Karpas-422 (cell line): Measurements from ENCODE around the gene HOXD13. TPM values are rescaled to one million over a fixed set of nuclear protein-coding genes. Genes with fewer than 3 reads are reported as not detected.

Source experiments
- DNase-seq: peaks from one replicate; pipeline ENCODE4 v3.0.0-alpha.2; 2015
- H2AFZ ChIP-seq: fragments of 200-600 bp; sonication (generic); 2 replicates; pipeline ENCODE4 v1.6.1; 2014; ENCODE audit warnings: antibody characterized with exemption, low read length, mixed read lengths
- H3K27ac ChIP-seq: fragments of 200-600 bp; sonication (generic); 2 replicates; pipeline ENCODE4 v1.5.1; 2014; ENCODE audit warnings: mild to moderate bottlenecking, low read length, moderate library complexity
- H3K27me3 ChIP-seq: fragments of 200-600 bp; sonication (generic); 2 replicates; pipeline ENCODE4 v1.6.1; 2014; ENCODE audit warnings: low read length, mixed read lengths
- H3K36me3 ChIP-seq: fragments of 200-600 bp; sonication (generic); 2 replicates; pipeline ENCODE4 v1.6.1; 2014; ENCODE audit warnings: low read length, mixed read lengths; ENCODE audit not compliant: insufficient read depth
- H3K4me1 ChIP-seq: fragments of 200-600 bp; sonication (generic); 2 replicates; pipeline ENCODE4 v1.6.1; 2014; ENCODE audit warnings: mild to moderate bottlenecking, low read length, mixed read lengths
- H3K4me2 ChIP-seq: fragments of 200-600 bp; sonication (generic); 2 replicates; pipeline ENCODE4 v1.6.1; 2014; ENCODE audit warnings: low read length, low read depth, mild to moderate bottlenecking; ENCODE audit not compliant: poor library complexity, severe bottlenecking
- H3K4me3 ChIP-seq: fragments of 200-600 bp; sonication (generic); 2 replicates; pipeline ENCODE4 v1.5.1; 2014; ENCODE audit warnings: mild to moderate bottlenecking, antibody characterized with exemption, low read length, mixed read lengths
- H3K79me2 ChIP-seq: fragments of 200-600 bp; sonication (generic); 2 replicates; pipeline ENCODE4 v1.6.1; 2014; ENCODE audit warnings: mild to moderate bottlenecking, low read length, mixed read lengths
- H3K9ac ChIP-seq: fragments of 200-600 bp; sonication (generic); 2 replicates; pipeline ENCODE4 v1.6.0; 2014; ENCODE audit warnings: low read length
- H3K9me2 ChIP-seq: fragments of 200-600 bp; sonication (generic), shearing (Covaris generic); replicated peaks from 2 replicates; pipeline ENCODE4 v1.6.0; 2014; ENCODE audit warnings: mild to moderate bottlenecking, low read length, moderate library complexity; ENCODE audit not compliant: insufficient read depth
- H3K9me3 ChIP-seq: fragments of 300-700, 200-600 bp; sonication (generic); 2 replicates; pipeline ENCODE4 v1.6.1; 2014; ENCODE audit warnings: low read length, mixed read lengths
- H4K20me1 ChIP-seq: fragments of 200-600 bp; sonication (generic); 2 replicates; pipeline ENCODE4 v1.6.1; 2014; ENCODE audit warnings: mild to moderate bottlenecking, antibody characterized with exemption, low read length, low read depth; ENCODE audit not compliant: insufficient read depth
- total RNA-seq: library from RNA; depleted of rRNA; stranded (reverse); fragments of >200 nt; shearing (Covaris generic); gene quantifications from 2 replicates; pipeline ENCODE4 v1.2.3, GENCODE V29; 2014; ENCODE audit warnings: low replicate concordance

HOXD13 gene
- total RNA-seq, 1 experiment from 2014 or later = not detected

- H3K79me2 ChIP-seq = no peaks in the 10 kb centered on the region
- H3K27ac ChIP-seq = no peak overlapping the region
- H3K9me3 ChIP-seq = no peaks in the 10 kb centered on the region
- DNase-seq = peak; percentile 79
- no peaks in the 10 kb centered on the region for H3K9me2 ChIP-seq
- no peaks in the 10 kb centered on the region for H3K27me3 ChIP-seq
- H3K4me2 ChIP-seq = peak overlapping the region; percentile 44
- 0 out of 2 replicates have a peak overlapping the region, but pooled peaks have one; percentile 27 for H3K9ac ChIP-seq
- H3K4me3 ChIP-seq = peak overlapping the region; percentile 40; the same call in 1 of the 2 replicates
- no peaks in the 10 kb centered on the region for H4K20me1 ChIP-seq
- H2AFZ ChIP-seq = no peak overlapping the region
- H3K4me1 ChIP-seq = no peaks in the 10 kb centered on the region
- H3K36me3 ChIP-seq = no peaks in the 10 kb centered on the region
Observed at GRCh38 chr2:176118601-176119339, 26.2 kb downstream of the HOXD13 start.

DNA sequence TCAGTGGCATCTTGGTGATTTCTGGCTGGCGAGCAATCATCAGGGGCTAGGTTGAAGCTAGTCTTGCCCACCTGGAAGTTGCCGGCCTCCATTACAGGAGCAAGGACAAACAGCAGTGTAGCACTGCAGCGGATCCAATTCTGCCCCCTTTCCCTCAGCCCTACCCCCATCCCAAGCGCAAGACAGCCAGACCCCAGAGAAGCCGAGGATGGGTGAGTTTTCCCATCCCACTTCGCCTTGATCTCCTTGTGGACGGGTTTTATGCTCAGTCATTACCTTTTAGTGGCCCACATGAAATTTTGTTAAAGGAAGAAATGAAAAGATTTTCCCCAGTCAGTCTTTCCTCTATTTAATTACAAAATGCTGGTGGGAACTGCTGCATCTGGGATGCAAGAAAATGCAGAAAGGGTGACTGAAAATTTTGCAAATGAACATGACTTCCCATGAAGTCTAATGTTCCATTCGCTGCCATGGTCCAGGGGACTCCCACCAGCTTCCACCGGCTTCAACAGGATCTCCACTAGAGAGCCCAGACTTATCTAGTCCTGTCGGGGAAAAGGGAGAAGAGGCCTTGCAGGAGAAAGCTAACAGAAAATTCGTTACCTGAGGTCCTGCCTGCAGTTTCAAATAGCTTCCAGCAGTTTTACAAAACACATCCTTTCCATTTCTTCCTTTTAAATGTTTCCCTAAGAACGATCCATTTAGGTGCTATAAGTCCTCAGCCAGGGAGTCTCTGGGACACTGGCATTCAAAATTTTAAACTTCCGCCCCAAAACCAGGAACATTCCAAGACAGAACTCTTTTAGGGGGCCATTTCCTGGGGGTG lies 28.1 kb downstream of the HOXD13 start:
- Histone ChIP-seq H3K27me3 (no peaks in the 10 kb centered on the region), H3K4me3 (no peak overlapping the region), H2AFZ (no peak overlapping the region), H4K20me1 (no peaks in the 10 kb centered on the region), H3K36me3 (no peaks in the 10 kb centered on the region), H3K4me1 (no peaks in the 10 kb centered on the region), H3K4me2 (no peak overlapping the region), H3K27ac (no peak overlapping the region), H3K9ac (no peak overlapping the region), H3K9me3 (no peaks in the 10 kb centered on the region), H3K79me2 (no peaks in the 10 kb centered on the region), H3K9me2 (no peaks in the 10 kb centered on the region)
- no peak for DNase-seq

- Histone ChIP-seq H2AFZ (no peak overlapping the region), H3K4me3 (no peak overlapping the region), H3K79me2 (no peaks in the 10 kb centered on the region), H3K27me3 (no peaks in the 10 kb centered on the region), H4K20me1 (no peaks in the 10 kb centered on the region), H3K9me2 (no peaks in the 10 kb centered on the region), H3K36me3 (no peaks in the 10 kb centered on the region), H3K9ac (no peak overlapping the region), H3K27ac (no peak overlapping the region), H3K4me2 (no peak overlapping the region), H3K4me1 (no peaks in the 10 kb centered on the region), H3K9me3 (no peaks in the 10 kb centered on the region)
- DNase-seq = no peak
Observed at GRCh38 chr2:176121190-176122051, 28.9 kb downstream of the HOXD13 start.

DNA sequence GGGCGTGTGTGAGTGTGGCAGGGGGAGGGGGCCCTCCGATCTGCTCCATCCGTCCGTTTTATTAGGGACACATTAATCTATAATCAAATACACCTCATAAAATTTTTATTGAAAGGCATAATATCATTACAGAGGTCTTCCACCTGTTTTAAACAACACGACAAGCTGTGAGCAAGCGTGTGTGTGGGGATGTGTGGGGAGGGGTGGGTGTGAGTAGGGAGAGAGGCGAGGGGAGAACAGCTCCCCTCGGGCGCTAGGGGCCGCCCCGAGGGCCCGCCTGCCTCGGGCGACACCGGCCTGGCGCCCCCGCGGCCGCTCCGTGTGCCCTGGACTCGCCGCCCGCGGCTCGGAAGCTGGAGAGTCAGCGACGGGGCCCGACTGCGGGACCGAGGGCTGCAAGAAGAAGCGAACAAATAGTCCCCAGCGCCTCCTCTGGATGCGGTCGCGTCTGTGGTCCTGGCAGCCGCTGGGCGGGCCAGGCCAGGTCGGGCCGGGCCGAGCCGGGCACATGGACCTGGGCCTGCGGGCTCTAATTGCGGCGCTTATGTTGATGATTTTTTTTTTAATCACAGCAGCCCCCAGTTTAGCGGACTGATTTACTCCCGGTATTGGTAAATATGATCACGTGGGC lies 29.6 kb downstream of the HOXD13 start:
- Histone ChIP-seq H3K9ac (no peak overlapping the region), H2AFZ (no peak overlapping the region), H3K79me2 (no peaks in the 10 kb centered on the region), H3K9me2 (no peaks in the 10 kb centered on the region), H3K27me3 (no peaks in the 10 kb centered on the region), H3K4me3 (no peak overlapping the region), H3K27ac (no peak overlapping the region), H3K9me3 (no peaks in the 10 kb centered on the region), H3K4me2 (no peak overlapping the region), H3K4me1 (peaks cover under 1% of the 10 kb centered on the region; the same call in 1 of the 2 replicates), H4K20me1 (no peaks in the 10 kb centered on the region), H3K36me3 (no peaks in the 10 kb centered on the region)
- no peak for DNase-seq

- Histone ChIP-seq H3K27ac (no peak within 1 kb of the TSS), H3K9me2 (no peaks in the 10 kb centered on the region), H3K9me3 (no peaks in the 10 kb centered on the region), H4K20me1 (no peaks in the 10 kb centered on the region), H3K27me3 (no peaks in the 10 kb centered on the region), H3K4me1 (peaks cover 3% of the 10 kb centered on the region; the same call in 1 of the 2 replicates), H3K36me3 (no peaks in the 10 kb centered on the region), H3K79me2 (no peaks in the 10 kb centered on the region), H3K9ac (no peak within 1 kb of the TSS), H3K4me2 (no peak within 1 kb of the TSS), H3K4me3 (no peak within 1 kb of the TSS), H2AFZ (no peak within 1 kb of the TSS)
- DNase-seq = no peak
Observed at GRCh38 chr2:176122683-176123410, 30.3 kb downstream of the HOXD13 start, which contains the start of gene HOXD9. HOXD9 (plus strand) TSS chr2:176122719; CDS start chr2:176122769, 50 bp downstream.

DNA sequence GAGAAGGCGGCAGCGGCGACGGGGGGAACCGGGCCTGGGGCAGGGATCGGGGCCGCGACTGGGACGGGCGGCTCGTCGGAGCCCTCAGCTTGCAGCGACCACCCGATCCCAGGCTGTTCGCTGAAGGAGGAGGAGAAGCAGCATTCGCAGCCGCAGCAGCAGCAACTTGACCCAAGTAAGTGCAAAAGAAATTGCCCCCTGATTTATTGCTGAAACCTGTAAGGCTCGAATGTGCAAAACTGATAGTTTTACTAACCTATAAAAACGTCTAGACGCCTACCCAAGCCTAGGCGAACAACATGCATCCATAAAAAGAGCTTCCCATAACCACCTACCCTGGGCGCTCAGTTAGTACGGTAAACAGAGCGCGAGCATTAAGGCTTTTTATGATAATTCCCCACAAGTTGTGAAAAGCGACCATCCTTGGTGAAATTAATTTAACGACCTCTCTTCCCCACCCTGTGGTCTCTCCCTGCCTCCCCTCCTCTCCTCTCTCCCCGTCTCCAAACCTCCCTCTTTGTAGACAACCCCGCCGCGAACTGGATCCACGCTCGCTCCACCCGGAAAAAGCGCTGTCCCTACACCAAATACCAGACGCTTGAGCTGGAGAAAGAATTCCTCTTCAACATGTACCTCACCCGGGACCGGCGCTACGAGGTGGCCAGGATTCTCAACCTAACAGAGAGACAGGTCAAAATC lies 31.0 kb downstream of the HOXD13 start:
- H4K20me1 ChIP-seq = no peaks in the 10 kb centered on the region
- H2AFZ ChIP-seq = no peak overlapping the region
- H3K4me3 ChIP-seq = no peak overlapping the region
- H3K27me3 ChIP-seq = no peaks in the 10 kb centered on the region
- H3K27ac ChIP-seq = no peak overlapping the region
- no peaks in the 10 kb centered on the region for H3K79me2 ChIP-seq
- H3K36me3 ChIP-seq = no peaks in the 10 kb centered on the region
- no peak overlapping the region for H3K9ac ChIP-seq
- H3K9me3 ChIP-seq = no peaks in the 10 kb centered on the region
- peaks cover 3% of the 10 kb centered on the region; the same call in 1 of the 2 replicates for H3K4me1 ChIP-seq
- DNase-seq = no peak
- H3K4me2 ChIP-seq = no peak overlapping the region
- H3K9me2 ChIP-seq = no peaks in the 10 kb centered on the region
